K562 (cell line): ENCODE data around the gene VPS18.

Experiments used
- ATF3 ChIP-seq, 2 experiments: fragments of 450-650 bp in 1 of 2; sonication (generic) in 1 of 2; formaldehyde crosslinking in 1 of 2; IDR thresholded peaks in 1 of 2; conservative IDR thresholded peaks in 1 of 2; 2 replicates each; pipeline versions ENCODE4 v1.6.1 to v1.8.1; 2016 to 2023; ENCODE audit warnings: mild to moderate bottlenecking in 2 of 2, moderate library complexity in 2 of 2, inconsistent platforms in 1 of 2, missing genetic modification reagents in 1 of 2
- BHLHE40 ChIP-seq: IDR thresholded peaks from 2 replicates; pipeline ENCODE4 v1.6.1; 2011; ENCODE audit warnings: low read length, improper control_type of control experiment
- CBX1 ChIP-seq: sonication (generic); IDR thresholded peaks from 2 replicates; pipeline ENCODE4 v1.6.1; 2016; ENCODE audit warnings: antibody characterized with exemption, low read depth, mild to moderate bottlenecking

- no peak for TF ChIP-seq CBX1
- no peak for TF ChIP-seq BHLHE40
- TF ChIP-seq ATF3 (IDR thresholded peaks at IDR 0.05): no peak
- no peak for TF ChIP-seq ATF3 (CRISPR knock-in tag; conservative IDR thresholded peaks at IDR 0.05)
Observed at GRCh38 chr15:40921949-40922607, 27.8 kb downstream of the VPS18 start.
